ENCODE results near the gene CIRBP.

CIRBP gene

DNA sequence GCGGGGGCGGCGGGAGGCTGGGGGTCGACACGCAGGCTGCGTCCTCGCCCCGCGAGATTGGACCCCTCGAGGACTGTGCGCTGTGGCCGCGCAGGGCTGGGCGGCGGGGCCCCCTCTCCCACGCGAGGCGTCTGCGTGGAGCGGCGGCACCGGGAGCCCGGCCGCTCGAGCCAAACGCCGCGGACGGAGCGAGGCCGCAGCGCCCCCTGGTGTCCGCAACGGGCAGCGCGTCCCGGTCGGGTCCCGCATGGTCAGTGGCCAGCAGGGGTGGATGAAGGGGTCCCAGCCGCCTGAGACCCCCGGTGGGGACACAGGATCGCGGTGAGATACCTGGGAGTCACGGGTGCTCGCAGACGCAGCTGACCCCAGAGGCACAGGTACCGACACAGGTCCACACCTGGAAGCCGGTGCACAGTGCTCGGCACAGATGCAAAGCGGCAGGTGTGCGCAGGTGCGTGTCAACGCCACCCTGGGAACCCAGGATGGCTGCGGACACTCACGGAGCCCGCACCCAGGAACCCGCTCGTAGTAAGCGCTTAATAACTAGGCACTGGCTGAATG lies 2.1 kb upstream of the CIRBP start:
- H3K4me2 ChIP-seq (ENCODE audit: low read length): peak overlapping the region; percentile 97
- TF ChIP-seq, protein P1, sequence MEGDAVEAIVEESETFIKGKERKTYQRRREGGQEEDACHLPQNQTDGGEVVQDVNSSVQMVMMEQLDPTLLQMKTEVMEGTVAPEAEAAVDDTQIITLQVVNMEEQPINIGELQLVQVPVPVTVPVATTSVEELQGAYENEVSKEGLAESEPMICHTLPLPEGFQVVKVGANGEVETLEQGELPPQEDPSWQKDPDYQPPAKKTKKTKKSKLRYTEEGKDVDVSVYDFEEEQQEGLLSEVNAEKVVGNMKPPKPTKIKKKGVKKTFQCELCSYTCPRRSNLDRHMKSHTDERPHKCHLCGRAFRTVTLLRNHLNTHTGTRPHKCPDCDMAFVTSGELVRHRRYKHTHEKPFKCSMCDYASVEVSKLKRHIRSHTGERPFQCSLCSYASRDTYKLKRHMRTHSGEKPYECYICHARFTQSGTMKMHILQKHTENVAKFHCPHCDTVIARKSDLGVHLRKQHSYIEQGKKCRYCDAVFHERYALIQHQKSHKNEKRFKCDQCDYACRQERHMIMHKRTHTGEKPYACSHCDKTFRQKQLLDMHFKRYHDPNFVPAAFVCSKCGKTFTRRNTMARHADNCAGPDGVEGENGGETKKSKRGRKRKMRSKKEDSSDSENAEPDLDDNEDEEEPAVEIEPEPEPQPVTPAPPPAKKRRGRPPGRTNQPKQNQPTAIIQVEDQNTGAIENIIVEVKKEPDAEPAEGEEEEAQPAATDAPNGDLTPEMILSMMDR (IDR thresholded peaks at IDR 0.05; ENCODE audit: low read depth, low read length): peak; percentile 93
- TF ChIP-seq EZH2phosphoT487 (IDR thresholded peaks at IDR 0.05; ENCODE audit: low read depth): no peak
- H3K9me3 ChIP-seq (ENCODE audit: insufficient read depth, low read length): no peaks in the 10 kb centered on the region
- no peak overlapping the region for H3K27ac ChIP-seq (ENCODE audit: low read length)
- peak overlapping the region; percentile 78 for H3K4me3 ChIP-seq (ENCODE audit: low read length)
- H4K20me1 ChIP-seq (ENCODE audit: insufficient read depth, low read length): peaks cover 16% of the 10 kb centered on the region
- peaks cover 15% of the 10 kb centered on the region for H3K27me3 ChIP-seq (ENCODE audit: low read depth, low read length)
- H3K36me3 ChIP-seq (replicated peaks; ENCODE audit: low read depth, low read length): peaks cover 23% of the 10 kb centered on the region
- H3K79me2 ChIP-seq (ENCODE audit: low read length): peaks cover 28% of the 10 kb centered on the region
- peaks cover 52% of the 10 kb centered on the region for H3K4me1 ChIP-seq (ENCODE audit: low read length)
- 0 out of 2 replicates have a peak overlapping the region, but pooled peaks have one; percentile 4 for H2AFZ ChIP-seq (ENCODE audit: low read depth, low read length)
- peak overlapping the region; percentile 57 for H3K9ac ChIP-seq (ENCODE audit: low read length)

DNA sequence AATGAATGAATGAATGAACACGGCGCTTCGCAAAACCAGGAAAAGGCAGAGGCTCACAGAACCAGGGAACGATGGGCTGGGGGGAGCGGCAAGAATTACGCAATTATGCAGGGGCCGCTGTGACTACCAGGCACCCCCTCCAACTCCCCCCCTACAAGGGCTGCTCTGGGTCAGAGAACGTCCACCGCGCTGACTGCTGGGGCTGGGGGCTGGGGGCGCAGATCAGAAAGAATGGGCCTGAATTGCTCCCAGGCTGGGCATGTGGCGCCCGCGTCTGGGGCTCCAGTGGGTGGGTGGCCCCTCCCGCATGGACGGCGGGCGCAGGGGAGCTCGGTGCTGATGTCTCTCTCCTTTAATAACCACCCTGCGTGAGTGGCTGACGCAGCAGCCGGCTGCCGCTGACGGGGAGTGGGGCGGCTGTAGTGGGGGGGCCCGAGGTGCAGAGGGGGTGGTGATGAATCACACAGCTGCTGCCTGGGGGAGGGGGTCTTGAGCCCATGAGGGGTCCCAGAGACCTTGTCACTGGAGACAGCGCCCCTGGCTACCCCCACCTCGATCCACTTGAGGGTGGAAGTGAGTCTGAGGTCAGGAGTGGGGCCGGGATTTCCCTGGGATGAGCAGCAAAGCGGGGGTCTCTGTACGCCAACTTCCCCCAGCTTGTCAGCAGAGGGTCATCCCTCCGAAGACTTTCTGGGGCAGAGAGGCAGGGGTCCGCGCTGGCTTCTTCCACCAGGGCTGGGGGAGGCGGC lies 1.5 kb upstream of the CIRBP start:
- peaks cover 16% of the 10 kb centered on the region for H4K20me1 ChIP-seq (ENCODE audit: insufficient read depth, low read length)
- H3K9me3 ChIP-seq (ENCODE audit: insufficient read depth, low read length): no peaks in the 10 kb centered on the region
- TF ChIP-seq, protein P1 (IDR thresholded peaks at IDR 0.05; ENCODE audit: low read depth, low read length): no peak
- TF ChIP-seq EZH2phosphoT487 (IDR thresholded peaks at IDR 0.05; ENCODE audit: low read depth): no peak
- H3K4me1 ChIP-seq (ENCODE audit: low read length): peaks cover 45% of the 10 kb centered on the region
- peaks cover 30% of the 10 kb centered on the region for H3K36me3 ChIP-seq (replicated peaks; ENCODE audit: low read depth, low read length)
- peaks cover 15% of the 10 kb centered on the region for H3K27me3 ChIP-seq (ENCODE audit: low read depth, low read length)
- H3K4me3 ChIP-seq (ENCODE audit: low read length): peak overlapping the region; percentile 78
- H3K9ac ChIP-seq (ENCODE audit: low read length): no peak overlapping the region
- H2AFZ ChIP-seq (ENCODE audit: low read depth, low read length): no peak overlapping the region
- H3K4me2 ChIP-seq (ENCODE audit: low read length): peak overlapping the region; percentile 97
- H3K79me2 ChIP-seq (ENCODE audit: low read length): peaks cover 35% of the 10 kb centered on the region
- H3K27ac ChIP-seq (ENCODE audit: low read length): no peak overlapping the region

DNA sequence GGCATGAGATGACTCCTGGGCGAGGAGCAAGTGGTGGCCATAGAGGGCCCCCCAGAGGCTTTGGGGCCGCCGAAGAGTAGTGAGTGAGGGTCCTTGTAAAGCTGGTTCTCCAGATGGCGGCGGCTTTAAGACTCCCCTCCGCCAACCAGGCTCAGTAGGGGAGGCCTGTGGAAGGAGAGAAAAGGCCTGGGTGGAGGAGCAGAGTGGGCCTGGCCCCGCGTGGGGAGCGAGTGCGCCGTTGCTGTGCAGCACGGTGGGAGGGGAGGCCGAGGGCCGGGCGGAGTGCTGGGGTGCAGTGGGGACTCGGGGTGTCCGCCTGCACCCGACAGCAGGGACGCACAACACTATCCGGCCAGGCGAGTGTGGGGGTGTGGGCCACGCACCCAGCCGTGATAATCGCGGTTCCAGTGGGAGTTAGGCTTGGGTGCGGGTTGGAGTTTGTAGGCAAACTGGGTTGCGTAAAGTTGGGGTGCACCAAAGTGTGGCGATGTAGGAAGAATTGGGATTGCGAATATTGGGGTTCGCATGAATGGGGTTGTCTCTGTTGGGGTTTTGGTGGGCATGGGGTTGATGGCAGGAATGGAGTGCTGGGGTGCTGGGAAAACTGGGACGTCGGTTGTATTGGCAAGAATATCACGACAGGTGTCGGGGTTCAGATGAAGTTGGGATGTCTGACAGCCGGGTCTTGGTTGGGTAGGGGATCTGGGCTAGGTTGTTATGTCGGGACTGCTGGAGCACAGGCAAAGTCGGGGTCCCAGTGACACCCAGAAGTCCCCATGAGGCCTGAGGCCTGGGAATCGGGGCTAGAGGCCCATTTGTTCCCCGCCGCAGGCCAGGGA lies 687 bp upstream of the CIRBP start:
- H3K4me1 ChIP-seq (ENCODE audit: low read length): peaks cover 43% of the 10 kb centered on the region
- TF ChIP-seq EZH2phosphoT487 (IDR thresholded peaks at IDR 0.05; ENCODE audit: low read depth): no peak
- TF ChIP-seq, protein P1 (IDR thresholded peaks at IDR 0.05; ENCODE audit: low read depth, low read length): no peak
- H3K36me3 ChIP-seq (replicated peaks; ENCODE audit: low read depth, low read length): peaks cover 38% of the 10 kb centered on the region
- H3K27me3 ChIP-seq (ENCODE audit: low read depth, low read length): peaks cover 15% of the 10 kb centered on the region
- peaks cover 41% of the 10 kb centered on the region for H3K79me2 ChIP-seq (ENCODE audit: low read length)
- peaks cover 16% of the 10 kb centered on the region for H4K20me1 ChIP-seq (ENCODE audit: insufficient read depth, low read length)
- H3K9ac ChIP-seq (ENCODE audit: low read length): 0 out of 2 replicates have a peak overlapping the region, but pooled peaks have one; percentile 22
- peak overlapping the region; percentile 66 for H3K4me2 ChIP-seq (ENCODE audit: low read length)
- no peaks in the 10 kb centered on the region for H3K9me3 ChIP-seq (ENCODE audit: insufficient read depth, low read length)
- H3K4me3 ChIP-seq (ENCODE audit: low read length): peak overlapping the region; percentile 57
- H2AFZ ChIP-seq (ENCODE audit: low read depth, low read length): no peak overlapping the region
- H3K27ac ChIP-seq (ENCODE audit: low read length): no peak overlapping the region
